HG03432 (cell line): Measurements from ENCODE around the gene GMPPA.

Source experiments
- ATAC-seq: cut with Tn5 transposase; IDR thresholded peaks from one replicate; pipeline ENCODE4 v1.9.1; 2021; ENCODE audit warnings: mild to moderate bottlenecking, moderate library complexity; ENCODE audit not compliant: unreplicated experiment

Gene GMPPA

GRCh38 chr2:219537657-219538488 lies 39.2 kb downstream of the GMPPA start:
- ATAC-seq = no peak

DNA sequence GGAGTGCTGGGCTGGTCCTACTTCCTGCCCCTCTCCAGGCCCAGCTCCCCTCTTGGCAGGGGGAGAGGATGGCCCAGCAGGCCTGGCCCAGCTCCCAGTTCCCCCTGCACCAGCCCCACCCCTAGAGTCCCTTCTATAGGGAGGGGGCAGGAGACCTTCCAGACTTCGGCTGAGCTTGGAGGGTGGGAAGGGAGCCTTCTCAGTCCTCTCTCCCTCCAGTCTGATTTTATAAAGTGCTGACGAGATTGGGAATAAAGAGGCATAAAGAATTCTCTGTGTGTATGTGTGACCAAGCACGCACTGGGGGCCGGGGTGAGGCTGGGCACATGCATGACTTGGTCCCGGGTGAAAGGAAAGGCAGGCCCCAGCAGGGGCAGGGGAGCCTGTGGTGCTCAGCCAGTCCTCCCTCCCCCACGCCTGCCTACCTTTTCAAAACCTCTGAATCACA lies 39.8 kb downstream of the GMPPA start:
- no peak for ATAC-seq

DNA sequence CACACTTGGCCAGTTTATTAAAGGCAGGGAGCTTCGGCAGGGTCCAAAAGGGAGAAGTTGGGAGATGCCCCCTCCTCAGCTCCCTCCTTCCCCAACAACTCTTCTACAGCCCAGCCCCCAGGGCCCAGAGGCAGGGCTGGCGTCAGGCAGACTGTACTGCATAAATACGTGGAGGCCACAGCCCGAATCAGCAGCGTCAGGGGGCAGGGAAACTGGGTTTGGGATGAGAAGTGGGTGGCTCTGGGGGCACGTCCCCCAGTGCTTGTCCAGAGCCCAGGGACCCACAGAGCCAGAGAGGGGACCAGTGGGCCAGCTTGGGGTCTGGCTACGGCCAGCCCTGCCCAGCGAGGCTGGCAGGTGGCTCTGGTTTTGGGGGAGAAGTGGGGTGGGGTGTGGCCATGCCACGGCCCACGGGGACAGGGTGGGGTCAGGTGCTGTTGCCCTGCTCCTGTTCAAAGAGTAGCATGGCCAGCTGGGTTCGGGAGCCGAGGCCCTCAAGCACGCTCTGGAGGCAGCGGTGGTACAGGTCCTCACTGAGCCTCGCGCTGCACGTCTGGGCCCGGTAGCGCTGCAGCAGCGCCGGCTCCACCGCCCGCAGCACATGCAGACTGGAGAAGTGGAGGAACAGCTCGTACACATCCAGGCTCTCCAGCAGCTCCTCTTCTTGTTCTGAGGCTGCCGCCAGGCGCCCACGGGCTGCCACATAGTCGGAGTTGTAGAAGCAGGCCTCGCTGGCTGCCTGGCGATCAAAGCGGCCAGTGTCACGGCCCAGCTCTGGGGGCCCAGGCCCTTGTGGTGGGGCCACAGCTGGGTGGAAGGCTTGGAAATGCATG lies 40.5 kb downstream of the GMPPA start:
- ATAC-seq = no peak

- no peak for ATAC-seq
These were observed 41.4 kb downstream of the GMPPA start for GRCh38 chr2:219539926-219540678.

DNA sequence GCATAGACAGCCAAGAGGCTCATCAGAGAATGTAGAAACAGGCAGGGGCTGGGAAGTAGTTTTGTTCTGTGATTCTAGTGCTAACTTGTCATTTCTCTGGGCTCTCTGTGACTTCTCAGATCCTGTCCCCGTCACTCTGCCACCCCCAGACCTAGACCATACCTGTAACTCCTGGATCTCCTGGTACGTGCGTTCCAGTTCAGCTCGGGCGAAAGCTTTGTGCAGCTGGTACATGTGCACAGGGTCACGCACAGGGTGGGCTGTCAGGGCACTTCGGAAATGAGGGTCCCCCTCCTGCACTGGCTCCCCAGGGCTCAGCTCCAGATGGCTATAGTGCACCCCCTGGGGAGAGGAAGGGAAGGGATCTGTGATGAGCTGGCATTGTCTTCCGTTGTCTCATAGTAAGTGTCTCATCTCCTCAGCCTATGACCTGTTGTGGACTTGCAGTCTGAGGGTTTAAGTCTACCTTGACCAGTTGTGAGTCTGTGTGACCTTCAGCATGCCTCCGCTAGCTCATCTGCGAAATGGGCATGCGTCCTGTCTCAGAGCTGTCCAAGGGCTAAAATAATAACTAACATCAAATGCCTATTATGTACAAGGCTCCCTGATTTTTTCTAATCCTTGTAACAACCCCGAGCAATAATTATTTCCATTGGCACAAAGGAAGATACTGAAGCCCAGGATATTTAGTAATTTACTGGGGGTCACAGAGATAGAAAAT lies 42.3 kb downstream of the GMPPA start:
- no peak for ATAC-seq

DNA sequence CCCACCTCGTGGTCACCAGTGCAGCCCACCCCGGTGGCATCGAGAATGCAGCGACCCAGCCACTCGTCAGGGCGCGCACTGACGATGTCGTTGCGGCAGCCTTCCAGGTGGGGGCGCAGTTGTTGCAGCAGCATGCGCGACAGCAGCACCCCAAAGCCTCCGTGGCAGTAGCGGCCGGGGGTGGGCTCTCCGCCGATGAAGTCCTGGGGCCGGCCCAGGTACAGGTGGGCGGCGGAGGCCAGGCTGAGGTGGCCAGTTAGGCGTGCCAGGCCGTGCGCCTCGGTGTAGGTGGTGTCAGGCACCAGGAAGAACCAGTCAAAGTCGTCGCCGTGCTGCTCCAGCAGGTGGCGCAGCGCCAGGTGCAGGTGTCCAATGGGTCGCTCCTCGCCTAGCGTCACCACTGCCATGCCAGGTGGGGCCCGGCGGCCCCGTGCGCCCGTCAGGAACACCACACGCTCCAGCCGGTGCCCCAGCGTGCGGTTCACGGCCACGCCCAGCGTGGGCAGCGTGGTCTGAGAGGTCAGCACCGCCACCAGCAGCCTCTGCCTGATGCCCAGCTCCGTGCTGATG lies 43.0 kb downstream of the GMPPA start:
- peak; percentile 54 for ATAC-seq

DNA sequence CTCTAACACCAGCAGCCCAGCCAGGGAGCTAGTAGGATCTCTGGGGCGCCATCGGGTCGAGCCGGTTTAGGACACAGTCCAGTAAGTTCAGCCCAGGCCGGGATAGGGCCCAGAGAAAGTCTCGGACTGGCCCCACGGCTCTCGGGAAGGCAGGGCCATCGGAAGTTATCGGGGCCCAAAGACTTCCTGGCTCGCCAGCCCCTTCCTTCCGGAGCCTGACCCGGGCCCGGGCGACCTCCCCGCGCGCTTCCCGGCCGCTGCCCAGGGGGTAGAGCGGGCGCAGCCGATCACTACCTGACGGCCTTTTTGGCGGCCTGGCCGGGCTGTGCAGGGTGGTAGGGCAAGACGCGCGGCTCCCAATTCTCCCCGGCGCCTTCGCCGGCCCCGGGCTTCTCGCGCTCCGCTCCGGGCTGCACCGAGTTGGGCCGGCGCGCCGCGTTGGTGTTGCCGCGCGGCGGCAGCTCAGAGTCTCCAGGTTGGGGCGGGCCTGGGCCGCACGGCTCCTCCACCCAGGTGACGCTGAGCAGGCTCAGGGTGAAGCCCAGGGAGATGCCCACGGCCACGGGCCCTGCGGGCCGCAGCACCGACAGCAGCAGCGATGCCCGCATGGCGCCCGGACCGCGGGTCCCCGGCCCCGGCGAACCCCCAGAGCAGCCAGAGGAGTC lies 44.4 kb downstream of the GMPPA start:
- peak; percentile 37 for ATAC-seq

- ATAC-seq = peak; percentile 82
These were observed 45.1 kb downstream of the GMPPA start, which contains the start of the genes CHPF and TMEM198 for GRCh38 chr2:219543596-219544358. TSS of gene CHPF (minus strand) at chr2:219543809. CDS start at chr2:219543538, 271 bp downstream. TSS of gene TMEM198 (plus strand) at chr2:219544028. CDS start at chr2:219544728, 700 bp downstream.

GRCh38 chr2:219544567-219544966 lies 45.9 kb downstream of the GMPPA start:
- no peak for ATAC-seq

DNA sequence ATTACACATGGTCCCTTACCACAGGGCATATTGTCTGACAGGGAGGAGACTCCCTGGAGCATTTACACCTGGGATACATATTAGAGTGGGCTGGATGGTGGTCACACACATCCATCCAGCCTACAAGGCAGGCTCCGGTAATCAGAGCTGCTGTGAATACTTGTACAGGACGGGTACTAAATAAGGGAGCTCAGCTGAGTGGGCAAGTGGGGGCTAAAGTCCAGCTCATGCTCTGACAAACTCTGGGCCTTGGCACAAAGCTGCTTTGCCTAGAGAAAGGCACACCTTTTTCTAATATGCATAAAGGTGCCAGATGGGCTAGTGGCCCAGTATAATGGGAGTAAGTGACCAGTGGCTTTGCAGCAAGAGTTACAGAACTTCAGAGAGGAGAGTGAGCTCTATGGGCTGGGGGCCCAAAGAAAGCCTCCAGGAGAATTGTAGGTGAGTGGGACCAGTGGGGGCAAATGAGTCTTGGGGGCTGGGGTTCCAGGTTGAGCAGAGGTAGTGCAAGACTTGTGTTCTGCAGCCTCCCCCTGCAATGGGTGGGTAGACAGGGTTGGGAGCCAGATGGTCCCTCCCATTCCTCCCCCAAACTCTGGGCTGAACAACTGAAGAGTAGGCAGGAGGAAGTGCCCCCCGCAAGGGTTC lies 46.7 kb downstream of the GMPPA start:
- no peak for ATAC-seq

- no peak for ATAC-seq
These were observed 47.3 kb downstream of the GMPPA start for GRCh38 chr2:219545943-219546352.

- ATAC-seq = no peak
These were observed 48.9 kb downstream of the GMPPA start for GRCh38 chr2:219547621-219548020.

- ATAC-seq = no peak
These were observed 50.3 kb downstream of the GMPPA start for GRCh38 chr2:219548990-219549389.

DNA sequence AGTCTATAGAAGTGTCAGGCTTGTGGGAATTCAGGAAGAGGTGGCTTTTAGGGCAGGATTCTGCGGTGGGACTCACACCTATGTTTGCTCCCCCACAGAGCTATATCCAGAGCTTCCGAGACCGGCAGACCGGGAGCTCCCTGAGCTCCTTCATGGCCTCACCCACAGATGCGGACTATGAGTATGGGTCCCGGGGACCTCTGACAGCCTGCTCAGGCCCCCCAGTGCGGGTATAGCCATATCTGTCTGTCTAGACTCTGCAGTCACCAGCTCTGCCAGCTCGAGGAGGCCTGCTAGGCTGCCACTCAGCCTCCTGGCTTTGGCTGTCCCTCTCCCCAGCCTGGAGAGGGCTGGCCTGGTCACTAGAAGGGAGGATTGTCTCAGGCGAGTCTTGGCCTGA lies 50.9 kb downstream of the GMPPA start:
- no peak for ATAC-seq

DNA sequence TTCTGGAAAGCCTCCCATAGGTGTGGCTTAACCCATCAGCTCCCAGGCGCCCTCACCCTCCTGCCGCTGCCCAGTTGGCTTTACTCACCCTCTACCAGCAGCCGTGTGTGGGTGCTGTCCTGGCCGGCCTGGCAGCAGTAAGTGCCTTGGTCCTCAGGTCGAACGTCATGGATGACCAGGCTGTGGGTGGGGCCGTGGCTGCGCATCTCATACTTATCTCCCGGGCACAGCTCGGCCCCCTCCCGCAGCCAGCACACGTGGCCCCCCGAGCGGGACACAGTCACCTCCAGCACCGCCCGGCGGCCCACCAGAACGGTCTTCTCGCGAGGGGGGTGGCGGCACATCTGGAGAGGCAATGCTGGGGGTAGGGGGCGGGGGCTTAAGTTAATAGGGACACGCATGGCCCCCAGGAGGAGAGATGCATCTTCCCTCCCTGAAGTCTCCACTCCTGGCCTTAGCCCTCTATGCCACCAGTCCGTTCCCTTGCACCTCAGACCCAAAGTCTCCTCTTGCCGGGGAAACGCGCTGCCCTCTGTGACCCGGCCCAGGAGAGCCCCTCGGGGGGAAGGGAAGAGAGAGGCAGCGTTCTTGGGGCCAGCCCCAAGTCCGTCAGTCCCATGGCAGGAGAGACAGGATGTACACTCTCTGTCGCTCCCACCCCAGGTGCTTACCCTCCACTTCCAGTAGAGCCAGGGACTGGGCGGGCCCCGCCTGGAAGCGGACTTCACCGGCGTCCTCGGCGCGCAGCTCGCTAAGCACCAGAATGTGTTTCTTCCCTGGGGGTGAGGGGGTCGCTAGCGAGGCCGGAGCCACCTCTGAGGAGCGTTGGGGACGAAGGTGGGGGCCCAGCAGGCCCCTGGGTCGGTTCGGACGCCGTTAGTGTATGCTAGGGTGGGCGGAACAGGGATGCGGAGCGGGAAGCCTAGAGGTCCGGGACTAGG lies 53.0 kb downstream of the GMPPA start:
- ATAC-seq = peak; percentile 26

- peak; percentile 92 for ATAC-seq
These were observed 53.9 kb downstream of the GMPPA start for GRCh38 chr2:219552382-219553167.

- ATAC-seq = no peak
These were observed 54.4 kb downstream of the GMPPA start for GRCh38 chr2:219553168-219553417.
